Neural crest cell (in vitro differentiated cells): ENCODE measurements around the gene DCTN5. TPM values are rescaled to one million over a fixed set of nuclear protein-coding genes. Genes with fewer than 3 reads are reported as not detected.

Experiments
- DNase-seq: peaks from one replicate; pipeline ENCODE4 v3.0.0; 2021; ENCODE audit warnings: low read depth, mixed read lengths, low spot score
- H3K27ac Mint-ChIP-seq: one replicate; pipeline ENCODE4 v1.8.0; 2021; ENCODE audit warnings: mild to moderate bottlenecking, mixed read lengths; ENCODE audit not compliant: unreplicated experiment
- H3K27me3 Mint-ChIP-seq: 2 replicates; pipeline ENCODE4 v1.8.0; 2021; ENCODE audit warnings: low read depth, mild to moderate bottlenecking, mixed read lengths
- H3K36me3 Mint-ChIP-seq: 2 replicates; pipeline ENCODE4 v1.8.0; 2021; ENCODE audit warnings: low read depth, mild to moderate bottlenecking, mixed read lengths
- H3K4me1 Mint-ChIP-seq: 2 replicates; pipeline ENCODE4 v1.8.0; 2021; ENCODE audit warnings: mixed read lengths
- H3K4me3 Mint-ChIP-seq: one replicate; pipeline ENCODE4 v1.8.0; 2021; ENCODE audit warnings: mild to moderate bottlenecking, mixed read lengths
- H3K9me3 Mint-ChIP-seq: 2 replicates; pipeline ENCODE4 v1.8.0; 2021; ENCODE audit warnings: mixed read lengths
- total RNA-seq: library from RNA; stranded (reverse); gene quantifications from 2 replicates; pipeline ENCODE4 v1.2.1, GENCODE V29; 2021
- TF ChIP-seq, protein P1 (sequence below): fragments of 200-600 bp; sonication (generic); conservative IDR thresholded peaks from 2 replicates; pipeline ENCODE4 v1.5.0; 2021; ENCODE audit warnings: antibody characterized with exemption, mild to moderate bottlenecking

Gene DCTN5
- total RNA-seq, 1 donor from 2014 or later = 96.7 TPM

DNA sequence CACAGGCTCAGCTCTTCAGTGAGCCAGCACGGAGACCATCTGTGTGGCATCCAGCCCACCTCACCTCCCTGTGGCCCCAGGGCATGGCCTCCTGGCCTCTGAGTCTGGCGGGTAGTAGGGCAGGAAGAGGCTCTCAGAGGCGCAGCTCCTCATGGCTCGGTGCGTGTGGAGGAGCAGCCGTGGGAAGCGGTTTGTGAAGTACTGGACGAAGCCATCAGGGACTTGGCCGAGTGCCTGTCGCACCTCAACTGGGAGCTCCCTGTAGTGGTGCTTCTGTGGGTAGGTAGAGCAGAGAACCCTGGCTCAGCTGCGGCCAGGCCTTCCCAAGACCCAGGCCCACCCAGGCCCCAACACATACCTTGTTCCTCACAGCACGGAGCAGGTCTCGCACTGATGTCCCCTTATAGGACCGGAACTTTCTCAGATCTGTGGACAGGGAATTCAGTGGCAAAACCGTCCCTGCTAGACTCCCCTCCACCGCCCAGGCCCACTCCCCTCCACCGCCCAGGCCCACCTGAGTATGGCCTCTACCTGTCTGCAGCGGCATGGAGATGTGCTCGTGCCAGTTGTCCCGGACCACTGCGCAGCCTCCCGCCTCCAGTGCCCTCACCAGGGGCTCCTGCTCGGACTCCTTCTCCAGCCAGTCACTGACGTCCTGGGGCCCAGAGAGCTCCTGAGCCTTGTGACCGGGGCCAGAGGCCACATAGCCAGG lies 49.7 kb downstream of the DCTN5 start:
- peaks cover 15% of the 10 kb centered on the region for H3K36me3 Mint-ChIP-seq
- H3K4me3 Mint-ChIP-seq = no peak overlapping the region
- no peak for DNase-seq
- H3K27me3 Mint-ChIP-seq = no peaks in the 10 kb centered on the region
- H3K9me3 Mint-ChIP-seq = no peaks in the 10 kb centered on the region
- TF ChIP-seq, protein P1, sequence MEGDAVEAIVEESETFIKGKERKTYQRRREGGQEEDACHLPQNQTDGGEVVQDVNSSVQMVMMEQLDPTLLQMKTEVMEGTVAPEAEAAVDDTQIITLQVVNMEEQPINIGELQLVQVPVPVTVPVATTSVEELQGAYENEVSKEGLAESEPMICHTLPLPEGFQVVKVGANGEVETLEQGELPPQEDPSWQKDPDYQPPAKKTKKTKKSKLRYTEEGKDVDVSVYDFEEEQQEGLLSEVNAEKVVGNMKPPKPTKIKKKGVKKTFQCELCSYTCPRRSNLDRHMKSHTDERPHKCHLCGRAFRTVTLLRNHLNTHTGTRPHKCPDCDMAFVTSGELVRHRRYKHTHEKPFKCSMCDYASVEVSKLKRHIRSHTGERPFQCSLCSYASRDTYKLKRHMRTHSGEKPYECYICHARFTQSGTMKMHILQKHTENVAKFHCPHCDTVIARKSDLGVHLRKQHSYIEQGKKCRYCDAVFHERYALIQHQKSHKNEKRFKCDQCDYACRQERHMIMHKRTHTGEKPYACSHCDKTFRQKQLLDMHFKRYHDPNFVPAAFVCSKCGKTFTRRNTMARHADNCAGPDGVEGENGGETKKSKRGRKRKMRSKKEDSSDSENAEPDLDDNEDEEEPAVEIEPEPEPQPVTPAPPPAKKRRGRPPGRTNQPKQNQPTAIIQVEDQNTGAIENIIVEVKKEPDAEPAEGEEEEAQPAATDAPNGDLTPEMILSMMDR = no peak
- no peak overlapping the region for H3K27ac Mint-ChIP-seq
- peaks cover 10% of the 10 kb centered on the region for H3K4me1 Mint-ChIP-seq

DNA sequence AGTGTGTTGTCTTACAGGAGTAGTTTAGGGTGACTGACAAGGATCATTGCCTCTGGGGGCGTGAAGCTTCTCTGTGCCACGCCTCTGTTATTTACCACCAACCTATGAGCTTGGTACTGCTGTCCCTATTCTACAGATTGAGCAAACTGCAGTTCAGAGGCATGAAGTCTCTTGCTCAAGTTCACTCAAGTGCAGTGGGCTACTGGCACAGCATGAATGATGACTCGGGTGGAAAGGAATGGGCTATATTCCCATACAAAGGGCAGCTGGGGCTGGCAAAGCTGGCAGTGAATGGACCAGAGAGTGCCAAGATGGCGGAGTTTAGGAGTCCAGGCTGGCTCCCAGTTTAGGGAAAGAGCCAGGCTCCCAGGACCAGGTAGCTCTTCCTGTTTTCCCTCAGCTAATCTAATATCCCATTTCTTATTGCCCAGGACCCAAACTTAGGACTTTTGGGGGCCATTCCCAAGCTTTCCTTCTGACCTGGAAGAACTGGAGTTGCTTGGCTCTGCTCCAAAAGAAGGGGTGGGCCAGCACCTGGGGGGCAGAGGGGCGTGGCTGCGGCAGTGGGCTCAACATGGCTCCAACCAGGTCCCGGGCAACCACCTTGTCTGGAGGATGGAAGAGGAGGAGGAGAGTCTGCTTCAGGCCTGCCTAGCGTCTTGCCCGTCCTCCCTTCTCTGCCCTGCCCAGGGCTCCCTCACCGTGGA lies 50.4 kb downstream of the DCTN5 start:
- Mint-ChIP-seq H3K9me3 (no peaks in the 10 kb centered on the region), H3K4me1 (peaks cover 10% of the 10 kb centered on the region), H3K36me3 (peaks cover 15% of the 10 kb centered on the region), H3K27ac (peak overlapping the region; percentile 27), H3K4me3 (no peak overlapping the region), H3K27me3 (no peaks in the 10 kb centered on the region)
- no peak for DNase-seq
- TF ChIP-seq, protein P1 = no peak

DNA sequence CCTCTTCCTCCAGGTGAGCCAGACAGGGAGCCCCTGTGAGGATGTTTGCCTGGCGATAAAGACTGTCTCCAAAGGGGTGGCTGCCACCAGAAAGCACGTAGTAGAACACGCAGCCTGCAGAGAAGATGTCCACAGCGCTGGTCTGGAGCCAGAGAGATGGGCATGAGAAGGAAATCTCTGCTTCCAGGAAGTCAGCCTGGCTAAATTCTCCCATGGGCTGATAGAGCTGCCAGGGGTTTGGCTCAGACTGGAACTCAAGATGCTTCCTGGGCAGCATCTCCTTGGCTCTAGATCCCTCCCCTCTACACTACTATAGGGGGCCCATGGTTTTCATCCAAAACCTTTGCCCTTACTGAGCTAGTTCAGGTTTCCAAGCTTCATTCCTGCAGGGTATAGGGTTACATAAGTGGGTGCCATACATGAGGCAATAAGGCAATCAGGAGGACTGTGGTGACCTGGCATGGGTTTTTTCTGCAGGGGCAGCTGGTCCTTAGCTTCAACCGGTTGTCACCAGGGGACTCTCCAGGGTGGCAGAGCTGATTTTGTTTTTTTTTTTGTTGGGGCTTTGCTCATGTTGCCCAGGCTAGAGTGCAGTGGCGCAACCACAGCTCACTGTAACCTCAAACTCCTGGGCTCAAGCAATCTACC lies 51.0 kb downstream of the DCTN5 start:
- Mint-ChIP-seq H3K27me3 (no peaks in the 10 kb centered on the region), H3K36me3 (peaks cover 15% of the 10 kb centered on the region), H3K9me3 (no peaks in the 10 kb centered on the region), H3K4me1 (peaks cover 10% of the 10 kb centered on the region), H3K4me3 (no peak overlapping the region), H3K27ac (peak overlapping the region; percentile 27)
- no peak for DNase-seq
- TF ChIP-seq, protein P1 = no peak

DNA sequence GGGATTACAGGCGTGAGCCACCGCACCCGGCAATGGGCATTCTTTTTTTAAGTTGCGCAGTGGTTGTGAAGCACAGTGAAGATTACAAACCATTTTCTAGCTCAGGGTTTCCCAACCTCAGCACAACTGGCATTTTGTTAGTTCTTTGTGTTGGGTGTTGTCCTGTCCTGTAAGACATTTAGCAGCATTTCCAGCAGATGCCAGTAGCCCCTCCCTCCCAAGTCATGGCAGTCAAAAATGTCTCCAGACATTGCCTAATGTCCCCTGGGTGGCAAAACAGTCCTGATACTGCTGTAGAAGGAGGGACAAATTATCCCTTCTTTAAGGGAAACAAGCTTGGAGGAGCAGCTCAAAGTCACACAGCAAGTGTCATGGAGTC lies 53.0 kb downstream of the DCTN5 start:
- H3K27me3 Mint-ChIP-seq = no peaks in the 10 kb centered on the region
- peaks cover 5% of the 10 kb centered on the region for H3K36me3 Mint-ChIP-seq
- TF ChIP-seq, protein P1 = no peak
- H3K4me1 Mint-ChIP-seq = peaks cover 10% of the 10 kb centered on the region
- no peak for DNase-seq
- H3K27ac Mint-ChIP-seq = no peak overlapping the region
- H3K9me3 Mint-ChIP-seq = no peaks in the 10 kb centered on the region
- H3K4me3 Mint-ChIP-seq = no peak overlapping the region

DNA sequence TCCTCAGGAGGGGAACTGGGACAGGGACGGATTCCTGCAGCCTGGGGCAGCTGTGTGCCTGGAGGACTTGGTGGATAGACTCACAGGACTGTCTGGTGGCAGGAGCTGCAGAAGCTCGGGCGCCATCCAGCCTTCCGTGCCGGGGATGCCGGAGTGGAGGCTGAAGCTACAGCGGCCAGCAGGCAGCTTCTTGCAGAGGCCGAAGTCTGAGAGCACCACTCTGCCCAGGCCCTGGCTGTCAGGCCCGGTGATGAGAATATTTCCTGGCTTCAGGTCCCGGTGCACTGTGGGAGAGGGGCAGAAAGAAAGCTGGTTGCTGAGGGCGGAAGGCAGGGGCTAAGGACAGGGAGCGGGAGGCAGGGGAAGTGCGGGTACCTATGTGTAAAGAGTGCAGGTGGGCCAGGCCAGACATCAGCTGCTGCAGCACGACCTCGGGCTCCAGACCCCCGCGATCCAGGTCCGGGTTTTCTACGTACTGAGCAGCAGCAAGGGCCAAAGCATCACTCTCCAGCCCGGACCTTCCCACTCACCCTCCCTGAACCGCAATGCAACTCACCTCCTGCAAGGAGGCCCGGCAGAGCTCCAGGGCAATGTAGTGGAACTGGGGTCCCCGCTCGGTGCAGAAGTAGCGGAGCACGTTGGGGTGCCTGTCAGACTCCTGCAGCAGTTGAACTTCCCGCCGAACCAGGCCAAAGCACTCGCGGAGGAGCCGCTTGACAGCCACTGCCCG lies 53.5 kb downstream of the DCTN5 start:
- H3K4me3 Mint-ChIP-seq = peak overlapping the region; percentile 27
- peak overlapping the region; percentile 19 for H3K27ac Mint-ChIP-seq
- H3K4me1 Mint-ChIP-seq = peaks cover 10% of the 10 kb centered on the region
- H3K27me3 Mint-ChIP-seq = no peaks in the 10 kb centered on the region
- peak; percentile 30 for DNase-seq
- TF ChIP-seq, protein P1 = no peak
- H3K36me3 Mint-ChIP-seq = peaks cover under 1% of the 10 kb centered on the region
- H3K9me3 Mint-ChIP-seq = no peaks in the 10 kb centered on the region
